WI38 (cell line): ENCODE data around the gene FUT3.

Source experiments
- H3K4me3 ChIP-seq: 2 replicates; pipeline ENCODE4 v1.5.1; 2011; ENCODE audit warnings: low read depth, mild to moderate bottlenecking, control low read depth, low read length
- TF ChIP-seq, protein P1 (sequence below): IDR thresholded peaks from 2 replicates; pipeline ENCODE4 v1.5.1; 2012; ENCODE audit warnings: low read depth, mild to moderate bottlenecking, control low read depth, low read length

The FUT3 gene

DNA sequence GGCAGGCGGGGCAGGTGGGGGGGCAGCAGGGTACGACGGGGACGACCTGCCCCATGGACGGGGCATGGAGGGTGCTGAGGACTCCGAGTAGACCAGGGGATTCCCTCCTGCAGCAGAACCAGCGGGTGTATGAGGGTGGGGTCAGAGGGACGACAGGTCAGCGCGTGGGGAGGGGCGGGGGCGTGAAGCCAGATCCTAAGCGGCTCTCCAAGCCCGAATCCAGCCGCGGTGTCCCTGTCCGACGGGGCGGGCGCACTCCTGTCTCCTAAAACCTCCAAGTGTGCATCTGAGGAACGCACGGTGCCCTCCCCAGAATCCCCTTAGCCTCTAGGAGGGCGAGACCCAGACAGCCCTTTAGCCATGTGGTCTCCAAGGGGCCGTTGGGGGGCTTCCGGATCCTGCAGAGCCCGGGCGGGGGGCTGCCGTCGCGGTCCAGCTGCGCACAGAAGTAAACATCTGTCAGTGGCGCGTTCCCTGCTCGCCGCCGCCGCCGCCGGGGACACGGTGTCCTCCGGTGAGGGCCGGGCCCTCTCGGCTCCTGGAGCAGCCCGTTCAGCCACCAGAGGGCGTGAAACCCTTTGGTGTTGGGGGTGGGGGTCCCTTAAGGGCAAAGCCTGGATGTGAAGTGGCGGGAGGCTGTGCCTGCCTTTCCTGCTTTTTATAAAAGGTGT lies 45.7 kb downstream of the FUT3 start:
- peak overlapping the region; percentile 53 for H3K4me3 ChIP-seq
- TF ChIP-seq, protein P1, sequence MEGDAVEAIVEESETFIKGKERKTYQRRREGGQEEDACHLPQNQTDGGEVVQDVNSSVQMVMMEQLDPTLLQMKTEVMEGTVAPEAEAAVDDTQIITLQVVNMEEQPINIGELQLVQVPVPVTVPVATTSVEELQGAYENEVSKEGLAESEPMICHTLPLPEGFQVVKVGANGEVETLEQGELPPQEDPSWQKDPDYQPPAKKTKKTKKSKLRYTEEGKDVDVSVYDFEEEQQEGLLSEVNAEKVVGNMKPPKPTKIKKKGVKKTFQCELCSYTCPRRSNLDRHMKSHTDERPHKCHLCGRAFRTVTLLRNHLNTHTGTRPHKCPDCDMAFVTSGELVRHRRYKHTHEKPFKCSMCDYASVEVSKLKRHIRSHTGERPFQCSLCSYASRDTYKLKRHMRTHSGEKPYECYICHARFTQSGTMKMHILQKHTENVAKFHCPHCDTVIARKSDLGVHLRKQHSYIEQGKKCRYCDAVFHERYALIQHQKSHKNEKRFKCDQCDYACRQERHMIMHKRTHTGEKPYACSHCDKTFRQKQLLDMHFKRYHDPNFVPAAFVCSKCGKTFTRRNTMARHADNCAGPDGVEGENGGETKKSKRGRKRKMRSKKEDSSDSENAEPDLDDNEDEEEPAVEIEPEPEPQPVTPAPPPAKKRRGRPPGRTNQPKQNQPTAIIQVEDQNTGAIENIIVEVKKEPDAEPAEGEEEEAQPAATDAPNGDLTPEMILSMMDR: peak; percentile 70

DNA sequence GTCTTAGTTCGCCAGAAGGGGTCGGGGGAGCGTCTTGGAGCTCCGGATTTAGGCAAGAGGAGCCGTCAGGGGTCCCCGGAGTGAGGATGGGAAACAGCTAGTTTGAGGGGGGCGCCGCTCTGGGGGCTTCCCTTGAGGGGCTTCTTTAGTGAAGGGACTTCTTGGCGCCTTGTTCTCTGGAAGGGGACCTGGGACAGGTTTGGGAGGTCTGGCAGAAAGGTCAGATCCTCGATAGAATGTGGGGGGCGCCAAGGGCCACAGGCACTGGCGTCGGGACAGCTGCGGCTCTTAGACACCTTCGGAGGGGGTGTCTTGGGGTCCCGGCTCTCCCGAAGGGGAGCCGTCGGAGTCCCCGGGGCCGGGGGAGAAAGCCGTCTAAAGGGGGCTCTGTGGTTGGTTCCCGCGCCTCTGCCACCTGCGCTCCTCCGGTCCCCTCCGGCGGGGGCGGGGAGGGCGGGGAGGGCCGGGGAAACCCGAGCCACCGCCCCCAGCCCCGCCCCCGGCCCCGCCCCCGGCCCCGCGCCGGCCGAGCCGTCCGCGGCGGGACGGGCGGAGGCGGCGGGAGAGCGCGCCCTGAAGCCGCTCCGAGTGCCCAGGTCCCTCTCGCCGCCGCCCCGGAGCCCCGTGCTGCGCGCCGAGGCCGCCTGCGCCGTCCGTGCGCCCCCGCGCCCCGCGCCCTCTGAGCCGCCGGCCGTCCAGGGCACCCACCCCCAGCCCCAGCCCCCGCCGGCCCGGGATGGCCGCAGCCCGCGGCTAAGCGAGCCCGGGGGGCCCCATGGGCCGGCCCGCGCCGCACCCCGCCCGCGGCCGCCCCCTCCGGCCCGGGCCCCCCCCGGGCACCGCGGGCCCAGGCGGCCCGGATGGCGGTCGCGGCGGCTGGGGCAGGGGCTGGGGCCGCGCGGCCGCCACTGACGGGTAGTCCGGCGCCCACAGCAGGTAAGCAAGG lies 46.5 kb downstream of the FUT3 start, which contains the start of gene NRTN:
Gene NRTN (plus strand): TSS at position 552 of the 946 bp plus-strand sequence. CDS start 19,099 bp downstream, outside the sequence.
- TF ChIP-seq, protein P1: no peak
- peak within 1 kb of the TSS; percentile 53 for H3K4me3 ChIP-seq

DNA sequence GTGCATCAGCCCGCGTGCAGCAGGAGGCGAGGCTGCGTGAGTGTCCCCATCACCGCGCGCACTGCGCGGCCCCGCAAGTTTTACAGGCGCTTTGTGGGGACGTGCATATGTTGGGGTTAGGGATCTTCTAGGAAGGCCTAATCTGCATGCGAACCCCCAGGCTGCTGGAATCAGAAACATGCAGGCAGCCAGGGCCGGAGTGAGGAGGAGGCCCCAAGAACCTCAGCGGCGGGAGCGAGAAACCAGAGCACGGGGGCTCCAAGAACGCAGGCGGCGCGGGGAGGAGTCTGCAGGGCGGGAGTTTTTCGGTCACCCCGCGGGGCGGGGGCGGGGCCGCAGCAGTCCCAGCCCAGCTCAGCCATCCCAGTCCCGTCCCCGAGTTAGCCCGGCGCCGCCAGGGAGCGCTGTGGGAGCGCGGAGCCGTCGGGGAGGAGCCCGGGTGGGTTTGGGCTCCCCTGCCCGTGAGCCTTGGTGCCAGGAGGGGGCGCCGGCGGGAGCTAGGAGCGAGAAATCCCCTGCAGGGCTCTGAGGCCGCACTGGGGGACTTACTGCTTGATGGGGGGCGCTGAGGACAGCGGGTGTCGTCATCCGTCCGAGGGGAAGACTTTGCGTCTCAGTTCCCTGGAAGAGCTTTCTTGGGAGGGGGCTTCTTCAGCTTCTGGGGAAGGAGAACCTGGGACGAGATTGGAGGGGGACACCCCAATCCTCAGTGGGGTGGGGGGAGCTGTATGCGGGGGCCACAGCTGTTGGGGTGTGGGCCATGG lies 47.3 kb downstream of the FUT3 start:
- peak overlapping the region; percentile 40 for H3K4me3 ChIP-seq
- TF ChIP-seq, protein P1: peak; percentile 99

DNA sequence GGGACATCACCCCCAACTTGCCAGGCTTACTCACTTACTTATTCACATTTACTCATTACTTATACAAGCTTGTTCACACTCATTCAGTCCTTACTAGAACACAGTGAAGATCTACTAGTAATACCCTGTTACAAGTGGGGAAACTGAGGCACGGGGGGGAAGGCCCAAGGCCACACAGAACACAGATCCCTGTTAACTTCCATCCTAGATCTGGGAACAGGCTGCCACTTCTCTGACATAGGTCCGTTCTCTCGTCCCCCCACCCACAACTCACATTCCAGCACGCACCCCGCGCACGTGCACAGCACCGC lies 47.9 kb downstream of the FUT3 start:
- peak overlapping the region; percentile 40 for H3K4me3 ChIP-seq
- TF ChIP-seq, protein P1: no peak

DNA sequence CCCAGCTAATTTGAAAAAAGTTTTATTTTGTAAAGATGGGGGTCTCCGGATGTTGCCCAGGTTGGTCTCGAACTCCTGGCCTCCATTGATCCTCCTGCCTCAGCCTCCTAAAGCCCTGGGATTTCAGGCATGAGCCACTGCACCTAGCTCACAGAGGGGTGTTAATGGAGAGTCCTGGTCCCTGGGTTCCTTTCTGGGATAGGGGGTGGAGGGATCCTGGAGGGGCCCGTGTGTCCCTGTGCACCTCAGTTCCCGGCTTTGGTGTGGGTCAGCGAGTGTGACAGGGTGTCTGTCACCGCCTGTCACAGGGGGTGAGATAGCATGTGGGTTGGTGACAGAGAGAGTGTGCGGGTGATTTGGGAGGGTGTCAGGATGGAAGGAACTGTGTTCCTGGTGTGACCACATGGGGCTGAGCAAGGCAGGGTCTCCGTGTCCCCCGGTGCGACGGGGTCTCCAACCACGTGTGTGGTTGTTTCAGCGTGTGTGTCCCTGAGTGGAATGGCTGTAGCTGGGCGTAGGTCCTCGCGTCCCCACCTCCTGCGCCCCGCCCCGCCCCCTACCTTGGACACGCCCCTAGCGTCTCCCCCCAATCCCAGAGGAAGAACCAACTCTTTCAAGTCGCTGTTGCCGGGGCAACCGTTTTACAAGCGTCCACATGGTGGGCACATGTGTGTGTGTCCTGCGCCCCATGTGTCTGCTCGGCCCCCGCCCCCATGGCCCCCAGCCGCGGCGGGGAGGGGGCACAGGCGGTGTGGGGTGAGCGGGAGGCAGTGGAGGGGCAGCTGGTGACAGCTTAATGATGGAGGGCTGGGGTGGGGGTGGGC lies 49.2 kb downstream of the FUT3 start:
- TF ChIP-seq, protein P1: no peak
- no peak overlapping the region for H3K4me3 ChIP-seq

DNA sequence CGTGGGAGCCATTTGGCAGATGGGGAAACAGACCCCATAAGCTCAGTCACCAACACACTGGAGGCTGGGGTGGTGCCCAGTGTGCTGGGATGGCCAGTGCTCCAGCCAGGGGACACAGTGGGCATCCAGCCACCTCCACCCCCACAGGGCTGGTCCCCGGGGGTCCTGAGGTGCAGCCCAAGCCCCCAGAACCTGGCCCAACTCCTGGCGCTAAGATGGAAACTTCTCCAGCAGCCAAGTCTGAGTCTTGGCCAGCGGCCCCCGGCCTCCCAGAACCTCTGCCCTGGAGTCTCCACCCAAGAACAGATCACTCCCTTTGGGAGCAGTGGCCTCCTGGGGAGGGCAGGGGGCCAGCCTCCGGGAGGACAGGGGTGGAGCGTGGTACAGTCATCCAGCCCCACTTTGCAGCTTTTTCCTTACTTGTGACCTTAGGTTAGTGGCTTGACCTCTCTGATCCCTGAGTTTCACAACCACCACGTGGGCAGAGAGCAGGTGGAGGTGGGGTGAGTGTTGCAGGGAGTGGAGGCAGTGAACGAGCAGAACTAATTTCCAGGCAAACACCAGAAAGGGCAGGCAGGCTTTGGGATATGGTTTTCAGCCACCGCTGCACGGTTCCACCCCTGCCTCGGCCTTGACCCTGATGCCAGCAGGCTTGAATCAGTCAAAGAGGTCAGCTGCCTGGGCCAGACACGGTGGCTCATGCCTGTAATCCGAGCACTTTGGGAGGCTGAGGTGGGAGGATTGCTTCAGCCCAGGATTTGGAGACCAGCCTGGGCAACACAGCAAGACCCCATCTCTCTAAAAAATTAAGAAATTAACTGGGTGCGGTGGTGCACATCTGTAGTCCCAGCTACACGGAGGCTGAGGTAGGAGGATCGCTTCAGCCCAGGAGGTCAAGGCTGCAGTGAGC lies 50.6 kb downstream of the FUT3 start:
- TF ChIP-seq, protein P1: no peak

More for the DNA sequence above, 50.6 kb downstream of the FUT3 start:
- H3K4me3 ChIP-seq: no peak overlapping the region
